ENCODE data around the gene OR10J5.

DNA sequence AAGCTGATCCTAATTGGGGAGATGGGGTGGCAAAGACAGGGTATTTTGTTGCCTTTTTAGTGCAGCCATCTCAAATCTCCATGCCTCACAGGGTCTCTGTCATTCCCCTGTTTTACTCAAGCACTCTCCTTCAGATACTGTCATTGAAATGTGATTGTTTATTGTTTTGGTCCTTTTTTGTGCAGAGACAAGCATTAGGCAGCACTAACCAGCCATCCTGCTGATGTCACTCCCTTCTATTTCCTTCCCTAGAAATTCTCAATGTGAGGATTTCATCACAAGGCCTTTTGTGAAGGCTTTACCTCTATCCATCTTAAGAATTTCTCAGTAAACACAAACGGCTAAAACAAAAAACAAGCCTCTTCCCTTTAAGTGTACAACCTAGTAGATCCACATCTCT lies 34.7 kb downstream of the OR10J5 start:
- TF ChIP-seq CTCF (tag by site-specific recombination; IDR thresholded peaks at IDR 0.05) (no peak), ZNF624 (tag by site-specific recombination; IDR thresholded peaks at IDR 0.05) (no peak), SALL2 (tag by site-specific recombination; IDR thresholded peaks at IDR 0.05; ENCODE audit: borderline replicate concordance) (no peak), REST (tag by site-specific recombination; IDR thresholded peaks at IDR 0.05) (no peak), ZNF600 (tag by site-specific recombination; IDR thresholded peaks at IDR 0.05) (no peak), ZNF37A (tag by site-specific recombination; IDR thresholded peaks at IDR 0.05) (no peak), ZFP37 (tag by site-specific recombination; IDR thresholded peaks at IDR 0.05) (no peak), ZFP41 (tag by site-specific recombination; IDR thresholded peaks at IDR 0.05; ENCODE audit: borderline replicate concordance) (no peak)
- TF ChIP-seq, protein P1, sequence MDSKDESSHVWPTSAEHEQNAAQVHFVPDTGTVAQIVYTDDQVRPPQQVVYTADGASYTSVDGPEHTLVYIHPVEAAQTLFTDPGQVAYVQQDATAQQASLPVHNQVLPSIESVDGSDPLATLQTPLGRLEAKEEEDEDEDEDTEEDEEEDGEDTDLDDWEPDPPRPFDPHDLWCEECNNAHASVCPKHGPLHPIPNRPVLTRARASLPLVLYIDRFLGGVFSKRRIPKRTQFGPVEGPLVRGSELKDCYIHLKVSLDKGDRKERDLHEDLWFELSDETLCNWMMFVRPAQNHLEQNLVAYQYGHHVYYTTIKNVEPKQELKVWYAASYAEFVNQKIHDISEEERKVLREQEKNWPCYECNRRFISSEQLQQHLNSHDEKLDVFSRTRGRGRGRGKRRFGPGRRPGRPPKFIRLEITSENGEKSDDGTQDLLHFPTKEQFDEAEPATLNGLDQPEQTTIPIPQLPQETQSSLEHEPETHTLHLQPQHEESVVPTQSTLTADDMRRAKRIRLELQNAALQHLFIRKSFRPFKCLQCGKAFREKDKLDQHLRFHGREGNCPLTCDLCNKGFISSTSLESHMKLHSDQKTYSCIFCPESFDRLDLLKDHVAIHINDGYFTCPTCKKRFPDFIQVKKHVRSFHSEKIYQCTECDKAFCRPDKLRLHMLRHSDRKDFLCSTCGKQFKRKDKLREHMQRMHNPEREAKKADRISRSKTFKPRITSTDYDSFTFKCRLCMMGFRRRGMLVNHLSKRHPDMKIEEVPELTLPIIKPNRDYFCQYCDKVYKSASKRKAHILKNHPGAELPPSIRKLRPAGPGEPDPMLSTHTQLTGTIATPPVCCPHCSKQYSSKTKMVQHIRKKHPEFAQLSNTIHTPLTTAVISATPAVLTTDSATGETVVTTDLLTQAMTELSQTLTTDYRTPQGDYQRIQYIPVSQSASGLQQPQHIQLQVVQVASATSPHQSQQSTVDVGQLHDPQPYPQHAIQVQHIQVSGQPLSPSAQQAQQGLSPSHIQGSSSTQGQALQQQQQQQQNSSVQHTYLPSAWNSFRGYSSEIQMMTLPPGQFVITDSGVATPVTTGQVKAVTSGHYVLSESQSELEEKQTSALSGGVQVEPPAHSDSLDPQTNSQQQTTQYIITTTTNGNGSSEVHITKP (tag by site-specific recombination; IDR thresholded peaks at IDR 0.05), result no peak
- TF ChIP-seq, protein P2, sequence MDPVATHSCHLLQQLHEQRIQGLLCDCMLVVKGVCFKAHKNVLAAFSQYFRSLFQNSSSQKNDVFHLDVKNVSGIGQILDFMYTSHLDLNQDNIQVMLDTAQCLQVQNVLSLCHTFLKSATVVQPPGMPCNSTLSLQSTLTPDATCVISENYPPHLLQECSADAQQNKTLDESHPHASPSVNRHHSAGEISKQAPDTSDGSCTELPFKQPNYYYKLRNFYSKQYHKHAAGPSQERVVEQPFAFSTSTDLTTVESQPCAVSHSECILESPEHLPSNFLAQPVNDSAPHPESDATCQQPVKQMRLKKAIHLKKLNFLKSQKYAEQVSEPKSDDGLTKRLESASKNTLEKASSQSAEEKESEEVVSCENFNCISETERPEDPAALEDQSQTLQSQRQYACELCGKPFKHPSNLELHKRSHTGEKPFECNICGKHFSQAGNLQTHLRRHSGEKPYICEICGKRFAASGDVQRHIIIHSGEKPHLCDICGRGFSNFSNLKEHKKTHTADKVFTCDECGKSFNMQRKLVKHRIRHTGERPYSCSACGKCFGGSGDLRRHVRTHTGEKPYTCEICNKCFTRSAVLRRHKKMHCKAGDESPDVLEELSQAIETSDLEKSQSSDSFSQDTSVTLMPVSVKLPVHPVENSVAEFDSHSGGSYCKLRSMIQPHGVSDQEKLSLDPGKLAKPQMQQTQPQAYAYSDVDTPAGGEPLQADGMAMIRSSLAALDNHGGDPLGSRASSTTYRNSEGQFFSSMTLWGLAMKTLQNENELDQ (tag by site-specific recombination; IDR thresholded peaks at IDR 0.05; ENCODE audit: low read depth), result no peak
